GM18519 (cell line): ENCODE measurements around the gene PHF5A.

Experiments used
- ATAC-seq: cut with Tn5 transposase; IDR thresholded peaks from one replicate; pipeline ENCODE4 v1.9.1; 2021; ENCODE audit warnings: mild to moderate bottlenecking, moderate library complexity; ENCODE audit not compliant: unreplicated experiment, low FRiP score

The PHF5A gene

GRCh38 chr22:41468381-41469217 lies at the start of gene PHF5A, which contains the start of gene ACO2:
Gene PHF5A, minus strand, starts transcription at chr22:41468692. Its CDS starts 39 bp downstream, at chr22:41468653.
Gene ACO2, plus strand, starts transcription at chr22:41469117. Its CDS starts 30 bp downstream, at chr22:41469147.
- ATAC-seq, result peak; percentile 65

- no peak for ATAC-seq
Observed at GRCh38 chr22:41518048-41518347, 49.5 kb upstream of the PHF5A start.

GRCh38 chr22:41517172-41518047 lies 48.9 kb upstream of the PHF5A start:
- ATAC-seq, result no peak

- ATAC-seq, result no peak
Observed at GRCh38 chr22:41516462-41516861, 48.0 kb upstream of the PHF5A start.

- ATAC-seq, result no peak
Observed at GRCh38 chr22:41513391-41513790, 44.9 kb upstream of the PHF5A start.

- no peak for ATAC-seq
Observed at GRCh38 chr22:41512421-41513194, 44.1 kb upstream of the PHF5A start.

- ATAC-seq, result no peak
Observed at GRCh38 chr22:41511521-41511968, 43.1 kb upstream of the PHF5A start.

- no peak for ATAC-seq
Observed at GRCh38 chr22:41508770-41509170, 40.3 kb upstream of the PHF5A start.

GRCh38 chr22:41507330-41508063 lies 39.0 kb upstream of the PHF5A start:
- ATAC-seq, result no peak

- no peak for ATAC-seq
Observed at GRCh38 chr22:41505511-41506220, 37.2 kb upstream of the PHF5A start.

GRCh38 chr22:41504816-41505215 lies 36.3 kb upstream of the PHF5A start:
- no peak for ATAC-seq

GRCh38 chr22:41504397-41504796 lies 35.9 kb upstream of the PHF5A start:
- no peak for ATAC-seq

- no peak for ATAC-seq
Observed at GRCh38 chr22:41501209-41501608, 32.7 kb upstream of the PHF5A start.

GRCh38 chr22:41500303-41500702 lies 31.8 kb upstream of the PHF5A start:
- ATAC-seq, result no peak

GRCh38 chr22:41499624-41500280 lies 31.3 kb upstream of the PHF5A start:
- ATAC-seq, result no peak

GRCh38 chr22:41498303-41498835 lies 29.9 kb upstream of the PHF5A start:
- no peak for ATAC-seq

- ATAC-seq, result no peak
Observed at GRCh38 chr22:41491374-41492100, 23.0 kb upstream of the PHF5A start.
